ENCODE data around the gene GH2.

- TF ChIP-seq CTCF (IDR thresholded peaks at IDR 0.05 in 8 of 11, conservative IDR thresholded peaks at IDR 0.05 in 3 of 11) (no peak), POLR2A (IDR thresholded peaks at IDR 0.05) (no peak)
These were observed 39.6 kb downstream of the GH2 start for GRCh38 chr17:63842173-63842539.

All from spleen (tissue), 7 donors.